Measurements from ENCODE around the gene HEATR5A. TPM values are rescaled to one million over a fixed set of nuclear protein-coding genes. Genes with fewer than 3 reads are reported as not detected.

HEATR5A gene
- total RNA-seq, 5 donors from 2014 or later (not counting 1 experiment from before 2014, with no cell fraction given), result 7.5 to 13.2 (median 13.0) TPM

GRCh38 chr14:31292937-31293616 lies 127.3 kb downstream of the HEATR5A start:
- ChIA-PET POLR2A (no interaction called here), CTCF (no interaction called here)
- DNase-seq (no peak), ATAC-seq (replicated peaks in 1 of 4) (no peak)
- no CpG with 5 or more reads among the region's 3 CpGs for WGBS (ENCODE audit: insufficient coverage)
- no peaks in the 10 kb centered on the region for H3K9me3 ChIP-seq
- H3K27ac Mint-ChIP-seq, result peak overlapping the region in 1 of 2 donors; percentile 40
- no peaks in the 10 kb centered on the region for H3K4me1 Mint-ChIP-seq
- no peak overlapping the region for H3K4me3 ChIP-seq (ENCODE audit: control insufficient read depth in 1 of 2, extremely low read depth in 1 of 2, low read length in 1 of 2)
- no peaks in the 10 kb centered on the region for H3K4me1 ChIP-seq (ENCODE audit: control insufficient read depth in 1 of 2, extremely low read depth in 1 of 2, insufficient read depth in 2 of 2, low read length in 2 of 2)
- no peaks in the 10 kb centered on the region for H3K27me3 ChIP-seq (replicated peaks in 1 of 2; ENCODE audit: control insufficient read depth in 2 of 2, extremely low read depth in 1 of 2, insufficient read depth in 2 of 2, low read length in 1 of 2)
- no peaks in the 10 kb centered on the region for H3K36me3 ChIP-seq (ENCODE audit: control insufficient read depth in 2 of 2, extremely low read depth in 1 of 2, insufficient read depth in 1 of 2, low read length in 1 of 2)
- H3K27ac ChIP-seq (ENCODE audit: low read length), result no peak overlapping the region
- no peak overlapping the region for H3K4me3 Mint-ChIP-seq
- H3K27me3 Mint-ChIP-seq, result no peaks in the 10 kb centered on the region
- H3K9me3 Mint-ChIP-seq, result no peaks in the 10 kb centered on the region
- H3K36me3 Mint-ChIP-seq, result peaks cover 6% of the 10 kb centered on the region

DNA sequence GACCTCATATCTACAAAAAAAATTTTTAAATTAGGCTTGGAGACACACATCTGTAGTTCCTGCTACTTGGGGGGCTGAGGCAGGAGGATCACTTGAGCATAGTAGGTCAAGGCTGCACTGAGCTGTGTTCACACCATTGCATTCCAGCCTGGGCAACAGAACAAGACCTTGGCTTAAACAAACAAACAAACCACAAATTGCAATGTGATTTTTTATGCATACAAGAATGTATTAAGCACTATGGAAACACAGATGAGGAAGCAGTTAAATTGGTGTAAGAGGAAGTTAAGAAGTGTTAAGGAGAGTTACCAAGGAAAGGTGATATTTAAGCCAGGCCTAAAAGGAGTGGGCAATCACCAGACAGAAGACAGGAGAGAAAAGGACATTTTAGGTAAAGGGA lies 129.1 kb downstream of the HEATR5A start:
- Mint-ChIP-seq H3K4me1 (no peaks in the 10 kb centered on the region), H3K27me3 (no peaks in the 10 kb centered on the region), H3K36me3 (peaks cover 6% of the 10 kb centered on the region), H3K27ac (no peak overlapping the region), H3K9me3 (no peaks in the 10 kb centered on the region), H3K4me3 (no peak overlapping the region)
- no peaks in the 10 kb centered on the region for H3K27me3 ChIP-seq (replicated peaks in 1 of 2; ENCODE audit: control insufficient read depth in 2 of 2, extremely low read depth in 1 of 2, insufficient read depth in 2 of 2, low read length in 1 of 2)
- H3K4me3 ChIP-seq (ENCODE audit: control insufficient read depth in 1 of 2, extremely low read depth in 1 of 2, low read length in 1 of 2), result no peak overlapping the region
- ChIA-PET POLR2A (no interaction called here), CTCF (no interaction called here)
- no peaks in the 10 kb centered on the region for H3K36me3 ChIP-seq (ENCODE audit: control insufficient read depth in 2 of 2, extremely low read depth in 1 of 2, insufficient read depth in 1 of 2, low read length in 1 of 2)
- DNase-seq, result no peak
- no peaks in the 10 kb centered on the region for H3K9me3 ChIP-seq
- no peak for ATAC-seq (replicated peaks in 1 of 4)
- H3K27ac ChIP-seq (ENCODE audit: low read length), result no peak overlapping the region
- H3K4me1 ChIP-seq (ENCODE audit: control insufficient read depth in 1 of 2, extremely low read depth in 1 of 2, insufficient read depth in 2 of 2, low read length in 2 of 2), result no peaks in the 10 kb centered on the region

DNA sequence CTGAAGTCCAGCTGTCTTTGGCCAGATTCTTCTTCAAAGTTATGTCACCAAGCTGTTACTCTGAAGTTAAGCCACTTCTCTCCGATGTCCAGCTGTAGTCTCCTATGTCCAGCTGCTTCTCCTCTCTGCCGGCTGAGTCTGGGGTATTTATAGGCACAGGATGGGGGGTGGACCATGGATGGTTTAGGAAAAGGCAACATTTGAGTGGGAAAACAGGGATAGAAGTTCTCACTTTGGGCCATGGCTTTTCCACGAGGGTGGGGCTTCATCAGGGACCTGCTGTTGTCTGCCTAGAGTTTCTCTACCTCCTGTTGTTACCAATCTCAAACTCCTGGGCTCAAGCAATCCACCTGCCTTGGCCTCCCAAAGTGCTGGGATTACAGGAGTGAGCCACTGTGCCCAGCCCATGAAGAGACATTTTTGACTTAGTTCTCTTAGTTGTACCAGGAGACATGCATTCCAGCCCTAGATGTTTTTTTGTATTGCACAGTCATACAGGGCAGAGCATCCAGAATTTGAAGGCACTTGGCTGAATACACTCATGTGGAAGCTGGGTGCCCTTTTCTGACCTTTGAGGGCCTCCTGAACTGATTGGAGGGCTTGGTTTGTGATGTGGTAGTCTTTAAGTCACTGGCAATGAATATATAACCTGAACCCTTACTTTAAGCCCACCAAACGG lies 132.9 kb downstream of the HEATR5A start:
- Histone ChIP-seq H3K36me3 (ENCODE audit: control insufficient read depth in 2 of 2, extremely low read depth in 1 of 2, insufficient read depth in 1 of 2, low read length in 1 of 2) (no peaks in the 10 kb centered on the region), H3K9me3 (no peaks in the 10 kb centered on the region), H3K27ac (ENCODE audit: low read length) (no peak overlapping the region), H3K4me1 (ENCODE audit: control insufficient read depth in 1 of 2, extremely low read depth in 1 of 2, insufficient read depth in 2 of 2, low read length in 2 of 2) (no peaks in the 10 kb centered on the region), H3K4me3 (ENCODE audit: control insufficient read depth in 1 of 2, extremely low read depth in 1 of 2, low read length in 1 of 2) (no peak overlapping the region), H3K27me3 (replicated peaks in 1 of 2; ENCODE audit: control insufficient read depth in 2 of 2, extremely low read depth in 1 of 2, insufficient read depth in 2 of 2, low read length in 1 of 2) (no peaks in the 10 kb centered on the region)
- H3K27me3 Mint-ChIP-seq, result no peaks in the 10 kb centered on the region
- CTCF ChIA-PET, result interaction anchor here in 1 of 2 donors (0.6 kb wide), 3 partner anchors 13 to 259 kb away, joined by 3 to 6 read pairs (median 5); no protein-coding TSS in a partner anchor
- no peak overlapping the region for H3K27ac Mint-ChIP-seq
- ATAC-seq (replicated peaks in 1 of 4), result no peak
- POLR2A ChIA-PET, result interaction anchor here in 1 of 2 donors (0.5 kb wide), 1 partner anchor 471 kb away, joined by 4 read pairs; no protein-coding TSS in a partner anchor
- H3K4me1 Mint-ChIP-seq, result no peaks in the 10 kb centered on the region
- no peaks in the 10 kb centered on the region for H3K36me3 Mint-ChIP-seq
- DNase-seq, result no peak
- H3K4me3 Mint-ChIP-seq, result no peak overlapping the region
- H3K9me3 Mint-ChIP-seq, result no peaks in the 10 kb centered on the region
- 83% methylated on average over 2 of the region's 4 CpGs for WGBS (ENCODE audit: insufficient coverage)

DNA sequence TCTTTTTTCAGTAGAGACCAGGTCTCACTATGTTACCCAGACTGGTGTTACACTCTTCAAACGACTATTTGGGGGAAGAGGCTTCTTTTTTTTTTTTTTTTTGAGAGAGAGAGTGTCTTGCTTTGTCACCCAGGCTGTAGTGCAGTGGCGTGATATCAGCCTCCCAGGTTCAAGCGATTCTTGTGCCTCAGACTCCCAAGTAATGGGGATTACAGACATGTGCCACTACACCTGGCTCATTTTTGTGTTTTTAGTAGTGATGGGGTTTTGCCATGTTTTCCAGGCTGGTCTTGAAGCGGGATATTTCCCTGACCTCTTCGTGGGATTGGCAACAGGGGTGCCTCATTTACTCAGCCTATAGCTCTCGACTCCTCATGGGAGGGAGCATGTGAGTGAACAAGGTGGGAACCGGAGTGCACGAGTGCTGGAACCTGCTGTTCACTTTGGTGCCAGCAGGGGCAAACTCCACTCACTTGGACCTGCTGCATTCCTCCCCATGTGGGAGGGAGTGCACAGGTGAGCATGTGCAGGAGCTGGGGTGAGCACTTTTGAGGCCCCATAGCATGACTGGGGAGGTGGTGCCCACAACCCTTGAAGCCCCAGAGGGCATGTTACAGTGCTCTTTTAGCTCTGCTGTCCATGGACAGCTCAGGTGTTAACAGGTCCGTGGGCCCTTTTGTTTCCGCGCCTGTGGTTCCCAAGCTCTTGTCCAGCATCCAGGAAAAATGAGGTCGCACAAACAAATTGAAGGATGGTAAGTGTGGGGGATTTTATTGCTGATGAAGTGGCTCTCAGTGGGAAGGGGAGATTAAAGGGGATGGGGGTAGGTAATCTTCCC lies 133.7 kb downstream of the HEATR5A start:
- peak in 1 of 4 experiments; percentile 46 for ATAC-seq (replicated peaks in 1 of 4)
- no peak overlapping the region for H3K27ac ChIP-seq (ENCODE audit: low read length)
- WGBS (ENCODE audit: insufficient coverage), result 92% methylated on average over 10 of the region's 12 CpGs
- H3K27me3 ChIP-seq (replicated peaks in 1 of 2; ENCODE audit: control insufficient read depth in 2 of 2, extremely low read depth in 1 of 2, insufficient read depth in 2 of 2, low read length in 1 of 2), result no peaks in the 10 kb centered on the region
- no peaks in the 10 kb centered on the region for H3K4me1 ChIP-seq (ENCODE audit: control insufficient read depth in 1 of 2, extremely low read depth in 1 of 2, insufficient read depth in 2 of 2, low read length in 2 of 2)
- ChIA-PET POLR2A (no interaction called here), CTCF (interaction anchor here in 1 of 2 donors (0.6 to 0.7 kb wide), 4 partner anchors 13 to 847 kb away, joined by 3 to 6 read pairs (median 4); no protein-coding TSS in a partner anchor)
- Mint-ChIP-seq H3K4me3 (no peak overlapping the region), H3K27ac (no peak overlapping the region), H3K9me3 (no peaks in the 10 kb centered on the region), H3K36me3 (no peaks in the 10 kb centered on the region), H3K27me3 (no peaks in the 10 kb centered on the region), H3K4me1 (no peaks in the 10 kb centered on the region)
- H3K36me3 ChIP-seq (ENCODE audit: control insufficient read depth in 2 of 2, extremely low read depth in 1 of 2, insufficient read depth in 1 of 2, low read length in 1 of 2), result no peaks in the 10 kb centered on the region
- H3K4me3 ChIP-seq (ENCODE audit: control insufficient read depth in 1 of 2, extremely low read depth in 1 of 2, low read length in 1 of 2), result no peak overlapping the region
- peak in 9 of 35 experiments; percentile 1 to 34 (median 3) for DNase-seq
- no peaks in the 10 kb centered on the region for H3K9me3 ChIP-seq

- ChIA-PET POLR2A (no interaction called here), CTCF (no interaction called here)
- Histone ChIP-seq H3K27me3 (replicated peaks in 1 of 2; ENCODE audit: control insufficient read depth in 2 of 2, extremely low read depth in 1 of 2, insufficient read depth in 2 of 2, low read length in 1 of 2) (no peaks in the 10 kb centered on the region), H3K27ac (ENCODE audit: low read length) (no peak overlapping the region), H3K36me3 (ENCODE audit: control insufficient read depth in 2 of 2, extremely low read depth in 1 of 2, insufficient read depth in 1 of 2, low read length in 1 of 2) (no peaks in the 10 kb centered on the region), H3K9me3 (peaks cover 3% of the 10 kb centered on the region), H3K4me3 (ENCODE audit: control insufficient read depth in 1 of 2, extremely low read depth in 1 of 2, low read length in 1 of 2) (no peak overlapping the region), H3K4me1 (ENCODE audit: control insufficient read depth in 1 of 2, extremely low read depth in 1 of 2, insufficient read depth in 2 of 2, low read length in 2 of 2) (no peaks in the 10 kb centered on the region)
- no peaks in the 10 kb centered on the region for H3K36me3 Mint-ChIP-seq
- no CpG with 5 or more reads among the region's 3 CpGs for WGBS (ENCODE audit: insufficient coverage)
- ATAC-seq (replicated peaks in 1 of 4) (no peak), DNase-seq (no peak)
- no peaks in the 10 kb centered on the region for H3K27me3 Mint-ChIP-seq
- H3K4me1 Mint-ChIP-seq, result no peaks in the 10 kb centered on the region
- no peak overlapping the region for H3K27ac Mint-ChIP-seq
- H3K9me3 Mint-ChIP-seq, result no peaks in the 10 kb centered on the region
- H3K4me3 Mint-ChIP-seq, result no peak overlapping the region
These were observed 136.6 kb downstream of the HEATR5A start for GRCh38 chr14:31283578-31284252.

GRCh38 chr14:31283153-31283552 lies 137.2 kb downstream of the HEATR5A start:
- Mint-ChIP-seq H3K27ac (no peak overlapping the region), H3K4me3 (no peak overlapping the region), H3K27me3 (no peaks in the 10 kb centered on the region), H3K36me3 (no peaks in the 10 kb centered on the region), H3K4me1 (no peaks in the 10 kb centered on the region), H3K9me3 (no peaks in the 10 kb centered on the region)
- H3K27ac ChIP-seq (ENCODE audit: low read length), result no peak overlapping the region
- no peaks in the 10 kb centered on the region for H3K36me3 ChIP-seq (ENCODE audit: control insufficient read depth in 2 of 2, extremely low read depth in 1 of 2, insufficient read depth in 1 of 2, low read length in 1 of 2)
- ChIA-PET CTCF (no interaction called here), POLR2A (no interaction called here)
- 100% methylated on average over 1 of the region's 1 CpG for WGBS (ENCODE audit: insufficient coverage)
- DNase-seq, result no peak
- ATAC-seq (replicated peaks in 1 of 4), result no peak
- H3K4me3 ChIP-seq (ENCODE audit: control insufficient read depth in 1 of 2, extremely low read depth in 1 of 2, low read length in 1 of 2), result no peak overlapping the region
- H3K4me1 ChIP-seq (ENCODE audit: control insufficient read depth in 1 of 2, extremely low read depth in 1 of 2, insufficient read depth in 2 of 2, low read length in 2 of 2), result no peaks in the 10 kb centered on the region
- H3K9me3 ChIP-seq, result peaks cover 3% of the 10 kb centered on the region
- H3K27me3 ChIP-seq (replicated peaks in 1 of 2; ENCODE audit: control insufficient read depth in 2 of 2, extremely low read depth in 1 of 2, insufficient read depth in 2 of 2, low read length in 1 of 2), result no peaks in the 10 kb centered on the region

All from T-cell (primary cell).